ENCODE results near the gene PDE9A. TPM values are rescaled to one million over a fixed set of nuclear protein-coding genes. Genes with fewer than 3 reads are reported as not detected.

The PDE9A gene
- total RNA-seq, 1 donor from 2014 or later = 27.4 TPM

GRCh38 chr21:42663860-42664535 is 10.6 kb downstream of the PDE9A start:
- no peak for DNase-seq (ENCODE audit: low spot score in 2 of 2, unreplicated experiment in 2 of 2)
- Mint-ChIP-seq H3K27me3 (ENCODE audit: low read depth) (no peaks in the 10 kb centered on the region), H3K9me3 (no peaks in the 10 kb centered on the region), H3K4me1 (peaks cover 19% of the 10 kb centered on the region), H3K4me3 (no peak overlapping the region), H3K36me3 (peaks cover 5% of the 10 kb centered on the region), H3K27ac (no peak overlapping the region)
- TF ChIP-seq, protein P1, sequence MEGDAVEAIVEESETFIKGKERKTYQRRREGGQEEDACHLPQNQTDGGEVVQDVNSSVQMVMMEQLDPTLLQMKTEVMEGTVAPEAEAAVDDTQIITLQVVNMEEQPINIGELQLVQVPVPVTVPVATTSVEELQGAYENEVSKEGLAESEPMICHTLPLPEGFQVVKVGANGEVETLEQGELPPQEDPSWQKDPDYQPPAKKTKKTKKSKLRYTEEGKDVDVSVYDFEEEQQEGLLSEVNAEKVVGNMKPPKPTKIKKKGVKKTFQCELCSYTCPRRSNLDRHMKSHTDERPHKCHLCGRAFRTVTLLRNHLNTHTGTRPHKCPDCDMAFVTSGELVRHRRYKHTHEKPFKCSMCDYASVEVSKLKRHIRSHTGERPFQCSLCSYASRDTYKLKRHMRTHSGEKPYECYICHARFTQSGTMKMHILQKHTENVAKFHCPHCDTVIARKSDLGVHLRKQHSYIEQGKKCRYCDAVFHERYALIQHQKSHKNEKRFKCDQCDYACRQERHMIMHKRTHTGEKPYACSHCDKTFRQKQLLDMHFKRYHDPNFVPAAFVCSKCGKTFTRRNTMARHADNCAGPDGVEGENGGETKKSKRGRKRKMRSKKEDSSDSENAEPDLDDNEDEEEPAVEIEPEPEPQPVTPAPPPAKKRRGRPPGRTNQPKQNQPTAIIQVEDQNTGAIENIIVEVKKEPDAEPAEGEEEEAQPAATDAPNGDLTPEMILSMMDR (IDR thresholded peaks at IDR 0.05; ENCODE audit: unreplicated experiment) = no peak

DNA sequence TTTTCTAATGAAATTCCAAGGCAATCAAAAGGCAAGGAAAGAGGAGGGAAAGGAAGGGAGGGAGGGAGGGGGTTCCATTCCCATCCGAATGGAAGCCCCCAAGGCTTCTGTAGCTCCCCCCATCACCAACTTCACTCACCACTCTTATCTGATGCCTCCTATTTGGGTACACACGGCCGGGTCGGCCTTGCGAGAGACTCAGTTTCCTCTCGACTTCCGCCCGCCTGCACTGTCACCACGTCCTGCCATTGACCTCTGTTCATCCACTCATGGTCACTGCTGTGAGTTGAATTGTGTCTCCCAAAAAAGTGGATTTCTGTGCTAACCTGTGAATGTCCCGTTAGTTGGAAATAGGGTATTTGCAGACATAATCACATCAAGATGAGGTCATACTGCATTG is 11.2 kb downstream of the PDE9A start:
- TF ChIP-seq, protein P1 (IDR thresholded peaks at IDR 0.05; ENCODE audit: unreplicated experiment) = no peak
- DNase-seq (ENCODE audit: low spot score in 2 of 2, unreplicated experiment in 2 of 2) = no peak
- H3K27ac Mint-ChIP-seq = no peak overlapping the region
- peaks cover 21% of the 10 kb centered on the region for H3K4me1 Mint-ChIP-seq
- H3K36me3 Mint-ChIP-seq = peaks cover 2% of the 10 kb centered on the region
- H3K27me3 Mint-ChIP-seq (ENCODE audit: low read depth) = no peaks in the 10 kb centered on the region
- no peak overlapping the region for H3K4me3 Mint-ChIP-seq
- H3K9me3 Mint-ChIP-seq = no peaks in the 10 kb centered on the region

DNA sequence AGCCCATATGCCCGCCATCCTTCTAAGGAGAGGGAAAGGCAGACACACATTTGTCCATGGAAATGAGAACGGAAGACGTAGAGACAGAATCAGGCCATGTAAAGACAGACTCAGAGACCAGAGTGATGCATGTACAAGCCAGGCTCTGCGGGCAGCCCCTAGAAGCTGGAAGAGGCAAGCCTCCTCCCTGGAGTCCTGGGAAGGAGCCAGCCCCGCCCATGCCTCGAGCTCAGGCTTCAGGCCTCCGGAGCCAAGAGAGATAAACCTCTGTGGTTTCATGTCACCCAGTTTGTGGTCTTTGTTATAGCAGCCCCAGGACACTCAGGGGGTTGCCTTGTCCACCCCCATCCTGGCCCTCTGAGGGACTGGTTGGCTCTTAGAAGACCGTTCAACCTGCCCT is 11.6 kb downstream of the PDE9A start:
- Mint-ChIP-seq H3K36me3 (peaks cover 2% of the 10 kb centered on the region), H3K4me3 (no peak overlapping the region), H3K27me3 (ENCODE audit: low read depth) (no peaks in the 10 kb centered on the region), H3K4me1 (peaks cover 21% of the 10 kb centered on the region), H3K27ac (no peak overlapping the region), H3K9me3 (no peaks in the 10 kb centered on the region)
- TF ChIP-seq, protein P1 (IDR thresholded peaks at IDR 0.05; ENCODE audit: unreplicated experiment) = no peak
- DNase-seq (ENCODE audit: low spot score in 2 of 2, unreplicated experiment in 2 of 2) = no peak

GRCh38 chr21:42665484-42665883 is 12.1 kb downstream of the PDE9A start:
- no peak overlapping the region for H3K4me3 Mint-ChIP-seq
- DNase-seq (ENCODE audit: low spot score in 2 of 2, unreplicated experiment in 2 of 2) = no peak
- peaks cover 21% of the 10 kb centered on the region for H3K4me1 Mint-ChIP-seq
- peaks cover 2% of the 10 kb centered on the region for H3K36me3 Mint-ChIP-seq
- no peak overlapping the region for H3K27ac Mint-ChIP-seq
- H3K27me3 Mint-ChIP-seq (ENCODE audit: low read depth) = no peaks in the 10 kb centered on the region
- TF ChIP-seq, protein P1 (IDR thresholded peaks at IDR 0.05; ENCODE audit: unreplicated experiment) = no peak
- no peaks in the 10 kb centered on the region for H3K9me3 Mint-ChIP-seq

DNA sequence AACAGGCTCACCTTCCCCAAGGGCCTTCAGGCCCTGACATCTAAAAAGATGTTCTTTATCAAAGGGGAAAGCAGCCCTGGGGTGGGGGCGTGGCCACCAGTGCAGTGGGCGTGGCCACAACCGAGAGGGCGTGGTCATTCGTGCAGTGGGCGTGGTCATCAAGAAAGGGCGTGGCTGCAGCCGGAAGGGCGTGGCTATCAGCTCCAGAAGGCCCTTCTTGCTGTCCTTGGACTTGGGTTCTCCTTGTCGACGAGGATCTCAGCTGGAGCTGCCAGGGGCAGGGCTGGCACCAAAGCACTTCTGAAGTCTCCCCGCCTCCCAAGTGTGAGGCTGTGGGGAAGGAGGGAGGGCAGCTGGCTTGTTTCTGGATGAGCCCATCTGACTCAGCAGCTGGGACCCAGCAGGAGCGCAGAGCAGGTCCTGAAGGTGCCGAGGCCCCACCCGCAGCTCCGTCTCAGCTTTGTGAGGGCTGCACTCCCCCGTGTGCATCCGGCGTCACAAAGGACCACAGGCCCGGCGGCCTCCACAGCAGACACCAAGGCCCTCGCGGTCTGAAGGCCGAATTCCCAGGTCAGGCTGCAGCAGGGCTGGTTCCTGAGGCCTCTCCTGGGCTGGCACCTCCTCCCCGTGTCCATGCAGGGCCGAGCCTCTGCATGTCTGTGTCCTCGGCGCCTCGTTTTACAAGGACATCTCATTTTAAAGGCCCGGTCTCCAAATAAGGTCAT is 12.8 kb downstream of the PDE9A start:
- DNase-seq (ENCODE audit: low spot score in 2 of 2, unreplicated experiment in 2 of 2) = no peak
- peaks cover 2% of the 10 kb centered on the region for H3K36me3 Mint-ChIP-seq
- H3K9me3 Mint-ChIP-seq = no peaks in the 10 kb centered on the region
- H3K27ac Mint-ChIP-seq = no peak overlapping the region
- TF ChIP-seq, protein P1 (IDR thresholded peaks at IDR 0.05; ENCODE audit: unreplicated experiment) = no peak
- no peak overlapping the region for H3K4me3 Mint-ChIP-seq
- no peaks in the 10 kb centered on the region for H3K27me3 Mint-ChIP-seq (ENCODE audit: low read depth)
- peaks cover 21% of the 10 kb centered on the region for H3K4me1 Mint-ChIP-seq

Data from mesothelial cell of epicardium (in vitro differentiated cells).